ENCODE measurements around the gene FBXO22. TPM values are rescaled to one million over a fixed set of nuclear protein-coding genes. Genes with fewer than 3 reads are reported as not detected.
"Not testable (repeated sequence)": the region's sequence is repeated elsewhere in the genome, so short reads cannot be mapped to it uniquely, and the experiment has no call there.

FBXO22 gene
- total RNA-seq, 2 experiments from 2014 or later = 64.8 to 66.2 TPM

- CTCF ChIA-PET = no interaction called here
Observed at GRCh38 chr15:75864213-75865059, 39.2 kb upstream of the FBXO22 start.

GRCh38 chr15:75866045-75866444 lies 37.6 kb upstream of the FBXO22 start:
- POLR2A ChIA-PET; ATAC-seq; intact Hi-C loops (cut with micrococcal nuclease); DNase-seq; CTCF ChIA-PET; H3K9me3 Mint-ChIP-seq; H3K27ac Mint-ChIP-seq; H3K4me3 Mint-ChIP-seq; H3K27me3 Mint-ChIP-seq: not testable (repeated sequence)
- peaks cover 24% of the 10 kb centered on the region for H3K4me1 Mint-ChIP-seq (ENCODE audit: low read depth)
- H3K36me3 Mint-ChIP-seq (ENCODE audit: low read depth) = peaks cover 24% of the 10 kb centered on the region

More at GRCh38 chr15:75864213-75865059, 39.2 kb upstream of the FBXO22 start:
- H3K27ac Mint-ChIP-seq = peak overlapping the region; percentile 15
- peaks cover 25% of the 10 kb centered on the region for H3K4me1 Mint-ChIP-seq (ENCODE audit: low read depth)
- H3K4me3 Mint-ChIP-seq = no peak overlapping the region
- ATAC-seq = no peak
- no peak for DNase-seq
- H3K27me3 Mint-ChIP-seq = no peaks in the 10 kb centered on the region
- intact Hi-C loops (cut with micrococcal nuclease) = no loop called here
- H3K36me3 Mint-ChIP-seq (ENCODE audit: low read depth) = peaks cover 23% of the 10 kb centered on the region
- POLR2A ChIA-PET = interaction anchor here (0.9 to 1.3 kb wide), 2 partner anchors 19 to 22 kb away, joined by 3 to 4 read pairs; no protein-coding TSS in a partner anchor
- H3K9me3 Mint-ChIP-seq = no peaks in the 10 kb centered on the region
- TF ChIP-seq, protein P1, sequence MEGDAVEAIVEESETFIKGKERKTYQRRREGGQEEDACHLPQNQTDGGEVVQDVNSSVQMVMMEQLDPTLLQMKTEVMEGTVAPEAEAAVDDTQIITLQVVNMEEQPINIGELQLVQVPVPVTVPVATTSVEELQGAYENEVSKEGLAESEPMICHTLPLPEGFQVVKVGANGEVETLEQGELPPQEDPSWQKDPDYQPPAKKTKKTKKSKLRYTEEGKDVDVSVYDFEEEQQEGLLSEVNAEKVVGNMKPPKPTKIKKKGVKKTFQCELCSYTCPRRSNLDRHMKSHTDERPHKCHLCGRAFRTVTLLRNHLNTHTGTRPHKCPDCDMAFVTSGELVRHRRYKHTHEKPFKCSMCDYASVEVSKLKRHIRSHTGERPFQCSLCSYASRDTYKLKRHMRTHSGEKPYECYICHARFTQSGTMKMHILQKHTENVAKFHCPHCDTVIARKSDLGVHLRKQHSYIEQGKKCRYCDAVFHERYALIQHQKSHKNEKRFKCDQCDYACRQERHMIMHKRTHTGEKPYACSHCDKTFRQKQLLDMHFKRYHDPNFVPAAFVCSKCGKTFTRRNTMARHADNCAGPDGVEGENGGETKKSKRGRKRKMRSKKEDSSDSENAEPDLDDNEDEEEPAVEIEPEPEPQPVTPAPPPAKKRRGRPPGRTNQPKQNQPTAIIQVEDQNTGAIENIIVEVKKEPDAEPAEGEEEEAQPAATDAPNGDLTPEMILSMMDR (IDR thresholded peaks at IDR 0.05) = no peak

GRCh38 chr15:75866916-75867315 lies 36.8 kb upstream of the FBXO22 start:
- CTCF ChIA-PET = no interaction called here
- no peaks in the 10 kb centered on the region for H3K9me3 Mint-ChIP-seq
- H3K4me3 Mint-ChIP-seq = no peak overlapping the region
- H3K4me1 Mint-ChIP-seq (ENCODE audit: low read depth) = peaks cover 24% of the 10 kb centered on the region
- TF ChIP-seq, protein P1 (IDR thresholded peaks at IDR 0.05) = no peak
- no peaks in the 10 kb centered on the region for H3K27me3 Mint-ChIP-seq
- peak overlapping the region; percentile 8 for H3K27ac Mint-ChIP-seq
- POLR2A ChIA-PET = no interaction called here
- ATAC-seq (no peak), DNase-seq (no peak)
- intact Hi-C loops (cut with micrococcal nuclease) = no loop called here
- H3K36me3 Mint-ChIP-seq (ENCODE audit: low read depth) = peaks cover 24% of the 10 kb centered on the region

- Mint-ChIP-seq H3K36me3 (ENCODE audit: low read depth) (peaks cover 24% of the 10 kb centered on the region), H3K4me3 (no peak overlapping the region), H3K27ac (peak overlapping the region; percentile 8), H3K4me1 (ENCODE audit: low read depth) (peaks cover 24% of the 10 kb centered on the region), H3K9me3 (no peaks in the 10 kb centered on the region), H3K27me3 (no peaks in the 10 kb centered on the region)
- ATAC-seq = no peak
- intact Hi-C loops (cut with micrococcal nuclease) = no loop called here
- ChIA-PET POLR2A (no interaction called here), CTCF (no interaction called here)
- no peak for DNase-seq
- TF ChIP-seq, protein P1 (IDR thresholded peaks at IDR 0.05) = no peak
Observed at GRCh38 chr15:75867449-75867848, 36.2 kb upstream of the FBXO22 start.

DNA sequence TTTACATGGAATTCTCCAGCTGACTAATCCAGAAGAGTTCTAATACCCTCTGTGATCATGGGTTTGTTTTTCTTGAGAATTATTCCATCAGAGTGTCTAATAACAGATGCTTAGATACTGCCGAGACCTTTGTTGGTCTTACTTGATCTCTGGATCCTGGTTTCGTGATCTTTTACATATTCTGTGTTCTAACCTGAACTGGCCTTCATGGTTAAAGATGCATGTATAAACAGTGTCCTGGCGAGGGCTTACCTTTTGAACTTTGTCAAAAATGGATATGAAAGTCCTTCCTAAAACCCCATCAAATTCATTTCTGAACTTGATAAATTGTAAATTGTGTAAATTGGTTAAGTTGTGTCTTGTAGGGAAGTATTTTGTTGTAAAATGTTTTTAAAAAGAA lies 35.7 kb upstream of the FBXO22 start:
- TF ChIP-seq, protein P1 (IDR thresholded peaks at IDR 0.05) = no peak
- no peak for ATAC-seq
- ChIA-PET CTCF (no interaction called here), POLR2A (no interaction called here)
- Mint-ChIP-seq H3K27me3 (no peaks in the 10 kb centered on the region), H3K4me1 (ENCODE audit: low read depth) (peaks cover 23% of the 10 kb centered on the region), H3K27ac (no peak overlapping the region), H3K4me3 (no peak overlapping the region), H3K36me3 (ENCODE audit: low read depth) (peaks cover 22% of the 10 kb centered on the region), H3K9me3 (no peaks in the 10 kb centered on the region)
- no peak for DNase-seq
- intact Hi-C loops (cut with micrococcal nuclease) = no loop called here

Data from activated CD8-positive, alpha-beta T cell treated with anti-CD3 and anti-CD28 coated beads for 36 hours (primary cell).